MCF 10A (cell line): ENCODE results near the gene MSX1. TPM values are rescaled to one million over a fixed set of nuclear protein-coding genes. Genes with fewer than 3 reads are reported as not detected.

Experiments
- BruUV-seq: library from RNA; stranded (reverse); fragments of 400-500 nt; replicated peaks from 2 replicates; lab custom pipeline; 2021; lab: Mats Ljungman, UMichigan
- CTCF ChIA-PET: fragments of 300-600 bp; sonication (Branson Sonifier 250); formaldehyde crosslinking; extraction: SDS; loops from one replicate; lab custom pipeline; 2021; ENCODE audit warnings: antibody characterized with exemption, inconsistent platforms; lab: Yijun Ruan, JAX
- POLR2A ChIA-PET: fragments of 300-600, 350-650 bp; sonication (Branson Sonifier 250); formaldehyde crosslinking; extraction: SDS; loops from one replicate; lab custom pipeline; 2020; ENCODE audit warnings: antibody characterized with exemption, inconsistent platforms; lab: Yijun Ruan, JAX
- DNase-seq: peaks from one replicate; pipeline ENCODE4 v3.0.0-alpha.2; 2018; ENCODE audit not compliant: unreplicated experiment
- H3K27ac Mint-ChIP-seq: one replicate; pipeline ENCODE4 v1.8.0; 2022; ENCODE audit warnings: mild to moderate bottlenecking, low read depth, mixed read lengths; ENCODE audit not compliant: unreplicated experiment
- H3K27me3 Mint-ChIP-seq: one replicate; pipeline ENCODE4 v1.8.0; 2022; ENCODE audit warnings: mixed read lengths; ENCODE audit not compliant: insufficient read depth, unreplicated experiment
- H3K36me3 Mint-ChIP-seq: one replicate; pipeline ENCODE4 v1.8.0; 2022; ENCODE audit warnings: mild to moderate bottlenecking, moderate library complexity, mixed read lengths; ENCODE audit not compliant: insufficient read depth, unreplicated experiment
- H3K4me1 Mint-ChIP-seq: one replicate; pipeline ENCODE4 v1.8.0; 2022; ENCODE audit warnings: mixed read lengths; ENCODE audit not compliant: insufficient read depth, unreplicated experiment
- H3K4me3 Mint-ChIP-seq: one replicate; pipeline ENCODE4 v1.8.0; 2022; ENCODE audit warnings: mild to moderate bottlenecking, moderate library complexity, mixed read lengths; ENCODE audit not compliant: unreplicated experiment
- H3K9me3 Mint-ChIP-seq: one replicate; pipeline ENCODE4 v1.8.0; 2022; ENCODE audit warnings: mixed read lengths; ENCODE audit not compliant: unreplicated experiment
- intact Hi-C: fragments of 100-400 bp; cut with micrococcal nuclease; formaldehyde crosslinking; loops from 2 replicates; pipeline ENCODE4 v1.14.1; 2022
- total RNA-seq: library from RNA; stranded (reverse); gene quantifications from 2 replicates; pipeline ENCODE4 v1.2.3, GENCODE V29; 2022
- TF ChIP-seq, protein P1 (sequence below): fragments of 200-600 bp; IDR thresholded peaks from one replicate; pipeline ENCODE4 v1.8.0; 2022; ENCODE audit warnings: antibody characterized with exemption, mild to moderate bottlenecking; ENCODE audit not compliant: unreplicated experiment

Gene MSX1
- total RNA-seq, 1 experiment from 2014 or later, result 3.9 TPM

DNA sequence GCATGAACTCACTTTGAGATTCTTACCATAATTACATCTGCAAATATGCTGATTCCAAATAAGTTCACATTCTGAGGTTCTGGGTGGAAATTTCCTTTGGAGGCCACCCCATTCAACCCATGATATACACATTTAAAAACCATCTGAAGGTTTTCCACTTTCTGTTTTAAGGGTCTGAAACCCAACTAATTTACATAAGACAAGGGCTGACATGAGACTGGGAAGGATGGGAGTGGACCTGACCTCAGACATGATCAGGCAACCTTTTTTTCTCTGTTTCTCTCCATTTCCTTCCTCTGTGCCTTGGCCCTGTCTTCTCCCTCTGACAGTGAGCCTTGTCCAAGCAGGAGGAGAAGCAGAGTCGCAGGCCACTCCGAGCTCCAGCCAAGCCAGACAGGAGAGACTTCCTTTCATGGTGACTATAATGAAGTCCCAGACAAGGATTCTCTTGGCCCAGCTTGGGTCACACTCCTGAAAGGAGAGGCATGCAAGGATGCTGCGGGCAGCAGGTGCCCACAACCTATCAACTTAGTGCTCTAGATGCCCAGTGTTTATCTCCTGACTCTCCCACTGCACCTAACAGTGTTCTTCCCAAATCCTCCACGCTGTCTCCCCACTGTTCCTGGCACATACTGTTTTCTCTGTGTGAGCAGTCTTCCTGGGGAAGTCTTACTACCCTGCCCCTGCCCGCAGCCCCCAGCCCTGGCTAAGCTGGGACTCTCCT, 39.9 kb downstream of the MSX1 start:
- ChIA-PET CTCF (no interaction called here), POLR2A (interaction anchor here (1.7 kb wide), 1 partner anchor 12 kb away, joined by 3 read pairs; no protein-coding TSS in a partner anchor)
- Mint-ChIP-seq H3K36me3 (no peaks in the 10 kb centered on the region), H3K4me1 (no peaks in the 10 kb centered on the region), H3K27me3 (peaks cover 7% of the 10 kb centered on the region), H3K9me3 (no peaks in the 10 kb centered on the region), H3K4me3 (no peak overlapping the region), H3K27ac (no peak overlapping the region)
- no TSS peak for BruUV-seq
- intact Hi-C loops, result no loop called here
- TF ChIP-seq, protein P1, sequence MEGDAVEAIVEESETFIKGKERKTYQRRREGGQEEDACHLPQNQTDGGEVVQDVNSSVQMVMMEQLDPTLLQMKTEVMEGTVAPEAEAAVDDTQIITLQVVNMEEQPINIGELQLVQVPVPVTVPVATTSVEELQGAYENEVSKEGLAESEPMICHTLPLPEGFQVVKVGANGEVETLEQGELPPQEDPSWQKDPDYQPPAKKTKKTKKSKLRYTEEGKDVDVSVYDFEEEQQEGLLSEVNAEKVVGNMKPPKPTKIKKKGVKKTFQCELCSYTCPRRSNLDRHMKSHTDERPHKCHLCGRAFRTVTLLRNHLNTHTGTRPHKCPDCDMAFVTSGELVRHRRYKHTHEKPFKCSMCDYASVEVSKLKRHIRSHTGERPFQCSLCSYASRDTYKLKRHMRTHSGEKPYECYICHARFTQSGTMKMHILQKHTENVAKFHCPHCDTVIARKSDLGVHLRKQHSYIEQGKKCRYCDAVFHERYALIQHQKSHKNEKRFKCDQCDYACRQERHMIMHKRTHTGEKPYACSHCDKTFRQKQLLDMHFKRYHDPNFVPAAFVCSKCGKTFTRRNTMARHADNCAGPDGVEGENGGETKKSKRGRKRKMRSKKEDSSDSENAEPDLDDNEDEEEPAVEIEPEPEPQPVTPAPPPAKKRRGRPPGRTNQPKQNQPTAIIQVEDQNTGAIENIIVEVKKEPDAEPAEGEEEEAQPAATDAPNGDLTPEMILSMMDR, result no peak
- DNase-seq, result no peak

GRCh38 chr4:4901877-4902276, 42.4 kb downstream of the MSX1 start:
- Mint-ChIP-seq H3K27me3 (peaks cover 32% of the 10 kb centered on the region), H3K27ac (no peak overlapping the region)
- CTCF ChIA-PET, result no interaction called here

DNA sequence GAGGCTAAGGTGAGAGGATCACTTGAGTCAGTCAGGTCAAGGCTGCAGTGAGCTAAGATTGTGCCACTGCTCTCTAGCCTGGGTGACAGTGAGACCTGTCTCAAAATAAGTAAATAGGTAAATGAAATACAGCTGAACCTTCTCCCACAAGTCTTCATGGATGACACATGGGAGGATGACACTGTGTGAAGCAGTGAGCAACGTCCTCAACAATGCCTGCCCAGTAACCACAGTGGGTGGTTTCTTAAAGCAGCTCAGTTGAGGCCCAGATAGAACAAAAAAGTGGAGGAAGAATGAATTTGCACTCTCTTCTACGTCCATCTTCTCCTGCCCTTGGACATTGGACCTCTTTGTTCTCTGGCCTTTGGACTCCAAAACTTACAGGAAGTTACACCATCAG, 52.7 kb downstream of the MSX1 start:
- BruUV-seq, result no TSS peak
- POLR2A ChIA-PET, result no interaction called here
- intact Hi-C loops, result loop anchor here (5.0 kb wide), 1 partner anchor 125 kb away; no protein-coding TSS in a partner anchor
- H3K9me3 Mint-ChIP-seq, result peaks cover 2% of the 10 kb centered on the region
- peaks cover 15% of the 10 kb centered on the region for H3K4me1 Mint-ChIP-seq
- DNase-seq, result no peak
- H3K36me3 Mint-ChIP-seq, result peaks cover 6% of the 10 kb centered on the region
- TF ChIP-seq, protein P1, result no peak
- no peak overlapping the region for H3K27ac Mint-ChIP-seq
- peaks cover 14% of the 10 kb centered on the region for H3K27me3 Mint-ChIP-seq
- H3K4me3 Mint-ChIP-seq, result no peak overlapping the region
- CTCF ChIA-PET, result interaction anchor here (0.9 to 1.2 kb wide), 4 partner anchors 9 to 431 kb away, joined by 3 to 4 read pairs (median 3); no protein-coding TSS in a partner anchor

More at GRCh38 chr4:4901877-4902276, 42.4 kb downstream of the MSX1 start:
- H3K4me3 Mint-ChIP-seq, result no peak overlapping the region
- intact Hi-C loops, result no loop called here
- H3K36me3 Mint-ChIP-seq, result no peaks in the 10 kb centered on the region
- no TSS peak for BruUV-seq
- H3K4me1 Mint-ChIP-seq, result no peaks in the 10 kb centered on the region
- no peaks in the 10 kb centered on the region for H3K9me3 Mint-ChIP-seq
- DNase-seq, result no peak
- POLR2A ChIA-PET, result no interaction called here
- TF ChIP-seq, protein P1, result no peak

GRCh38 chr4:4913147-4913561, 53.7 kb downstream of the MSX1 start:
- CTCF ChIA-PET, result interaction anchor here (1.2 kb wide), 1 partner anchor 81 kb away, joined by 3 read pairs; no protein-coding TSS in a partner anchor
- intact Hi-C loops, result loop anchor here (5.0 kb wide), 1 partner anchor 124 kb away; no protein-coding TSS in a partner anchor
- no peak overlapping the region for H3K4me3 Mint-ChIP-seq
- H3K4me1 Mint-ChIP-seq, result peaks cover 15% of the 10 kb centered on the region
- H3K27me3 Mint-ChIP-seq, result peaks cover 4% of the 10 kb centered on the region
- DNase-seq, result no peak
- POLR2A ChIA-PET, result interaction anchor here (0.8 kb wide), 1 partner anchor 10 kb away, joined by 3 read pairs; no protein-coding TSS in a partner anchor
- peaks cover 7% of the 10 kb centered on the region for H3K9me3 Mint-ChIP-seq
- TF ChIP-seq, protein P1, result no peak
- H3K36me3 Mint-ChIP-seq, result peaks cover under 1% of the 10 kb centered on the region
- no peak overlapping the region for H3K27ac Mint-ChIP-seq
- BruUV-seq, result no TSS peak

Other genes with a start within 250 kb of the MSX1 start
- gene CYTL1, start 159.8 kb downstream of the MSX1 start, total RNA-seq, result not detected in 2 replicates
- gene STK32B, start 191.8 kb downstream of the MSX1 start, total RNA-seq, result not detected in 2 replicates